Left lung (tissue), 10 donors: ENCODE measurements around the gene PHACTR1. TPM values are rescaled to one million over a fixed set of nuclear protein-coding genes. Genes with fewer than 3 reads are reported as not detected.
A peak's percentile ranks its signal among the peaks of the same experiment; 100 is the strongest.

Experiments
- ATAC-seq: fragments of 200-7000 bp; cut with Tn5 transposase; one replicate; pipeline ENCODE4 v1.9.1; 2020; ENCODE audit warnings: moderate library complexity
- DNase-seq, 4 donors: peaks; one replicate each; pipeline ENCODE4 v3.0.0-alpha.2; 2013 to 2020
- H3K27ac ChIP-seq, 2 donors: fragments of 200-600 bp; sonication (generic) in 1 of 2; one replicate each; pipeline versions ENCODE4 v1.5.0 to v1.8.0; 2020 to 2021
- H3K27me3 ChIP-seq, 2 donors: fragments of 200-600 bp; sonication (generic) in 1 of 2; one replicate each; pipeline versions ENCODE4 v1.5.0 to v1.8.0; 2020 to 2021
- H3K36me3 ChIP-seq, 2 donors: fragments of 200-600 bp; sonication (generic) in 1 of 2; one replicate each; pipeline versions ENCODE4 v1.5.0 to v1.8.0; 2020 to 2021
- H3K4me1 ChIP-seq, 2 donors: fragments of 200-600 bp; one replicate each; pipeline ENCODE4 v1.8.0; 2021
- H3K4me3 ChIP-seq, 2 donors: fragments of 200-600 bp; sonication (generic) in 1 of 2; one replicate each; pipeline versions ENCODE4 v1.5.0 to v1.8.0; 2020 to 2021; ENCODE audit warnings: mild to moderate bottlenecking in 1 of 2
- H3K9me3 ChIP-seq, 2 donors: fragments of 200-600 bp; sonication (generic) in 1 of 2; one replicate each; pipeline versions ENCODE4 v1.5.0 to v1.8.0; 2020 to 2021
- CTCF ChIP-seq, 2 donors: fragments of 200-600 bp; sonication (generic) in 1 of 2; IDR thresholded peaks; one replicate each; pipeline versions ENCODE4 v1.5.0 to v1.8.0; 2021; ENCODE audit warnings: antibody characterized with exemption in 2 of 2
- intact Hi-C, 2 donors: fragments of 100-400 bp; cut with DNase I; formaldehyde crosslinking; loops; one replicate each; pipeline versions ENCODE4 v1.11.2 to v1.14.2; 2022
- polyA plus RNA-seq, 6 donors: library from polyadenylated mRNA; unstranded; fragments of 120-200 nt; gene quantifications; one replicate each; pipeline ENCODE4 v1.2.1, GENCODE V29; 2013; ENCODE audit not compliant: insufficient read length in 6 of 6
- total RNA-seq, 2 donors: library from RNA; stranded (reverse); fragmentation: NEBNext Ultra II Directional; extraction: Animal tissue kit (Norgen Biotek cat#: 25700); gene quantifications; one replicate each; pipeline ENCODE4 v1.2.1, GENCODE V29; 2021
- donor health status: DM: no; HTN: yes; CAD: no.
- donor health status: DM: no; HTN: no; CAD: no.

Gene PHACTR1
- total and polyA plus RNA-seq, 8 donors: 12.1 to 53.3 (median 15.8) TPM

GRCh38 chr6:12898603-12899002 is 182.0 kb downstream of the PHACTR1 start:
- H3K27ac ChIP-seq: no peak overlapping the region
- TF ChIP-seq CTCF (IDR thresholded peaks at IDR 0.05): no peak
- ATAC-seq (no peak), DNase-seq (no peak)
- H3K4me3 ChIP-seq: no peak overlapping the region
- peaks cover 0 to 4% of the 10 kb centered on the region in 2 donors for H3K4me1 ChIP-seq
- no peaks in the 10 kb centered on the region for H3K27me3 ChIP-seq
- no peaks in the 10 kb centered on the region for H3K36me3 ChIP-seq
- intact Hi-C loops: no loop called here
- no peaks in the 10 kb centered on the region for H3K9me3 ChIP-seq

- H3K36me3 ChIP-seq: no peaks in the 10 kb centered on the region
- intact Hi-C loops: no loop called here
- TF ChIP-seq CTCF (IDR thresholded peaks at IDR 0.05): no peak
- no peaks in the 10 kb centered on the region for H3K27me3 ChIP-seq
- peaks cover 0 to 4% of the 10 kb centered on the region in 2 donors for H3K4me1 ChIP-seq
- H3K9me3 ChIP-seq: no peaks in the 10 kb centered on the region
- DNase-seq (no peak), ATAC-seq (no peak)
- no peak overlapping the region for H3K4me3 ChIP-seq
- H3K27ac ChIP-seq: no peak overlapping the region
Measured at GRCh38 chr6:12899046-12899833, 182.7 kb downstream of the PHACTR1 start.

GRCh38 chr6:12903246-12903645 is 186.7 kb downstream of the PHACTR1 start:
- Histone ChIP-seq H3K27ac (no peak overlapping the region), H3K4me3 (no peak overlapping the region), H3K36me3 (no peaks in the 10 kb centered on the region), H3K9me3 (no peaks in the 10 kb centered on the region), H3K4me1 (no peaks in the 10 kb centered on the region), H3K27me3 (no peaks in the 10 kb centered on the region)
- ATAC-seq (peak; percentile 44), DNase-seq (no peak)
- no peak for TF ChIP-seq CTCF (IDR thresholded peaks at IDR 0.05)
- intact Hi-C loops: no loop called here

- Histone ChIP-seq H3K27me3 (no peaks in the 10 kb centered on the region), H3K27ac (no peak overlapping the region), H3K4me1 (no peaks in the 10 kb centered on the region), H3K4me3 (no peak overlapping the region), H3K9me3 (no peaks in the 10 kb centered on the region), H3K36me3 (no peaks in the 10 kb centered on the region)
- no peak for DNase-seq
- intact Hi-C loops: no loop called here
- no peak for ATAC-seq
- TF ChIP-seq CTCF (IDR thresholded peaks at IDR 0.05): no peak
Measured at GRCh38 chr6:12909833-12910232, 193.3 kb downstream of the PHACTR1 start.

GRCh38 chr6:12911427-12911826 is 194.9 kb downstream of the PHACTR1 start:
- H3K4me1 ChIP-seq: no peaks in the 10 kb centered on the region
- H3K36me3 ChIP-seq: no peaks in the 10 kb centered on the region
- H3K27ac ChIP-seq: no peak overlapping the region
- no peaks in the 10 kb centered on the region for H3K9me3 ChIP-seq
- H3K4me3 ChIP-seq: no peak overlapping the region
- peak; percentile 38 to 48 for TF ChIP-seq CTCF (IDR thresholded peaks at IDR 0.05)
- H3K27me3 ChIP-seq: no peaks in the 10 kb centered on the region
- intact Hi-C loops: no loop called here
- DNase-seq (peak in 2 of 4 donors; percentile 16 to 46), ATAC-seq (peak; percentile 83)
